ENCODE results near the gene NSUN2.

- TF ChIP-seq, protein P1, sequence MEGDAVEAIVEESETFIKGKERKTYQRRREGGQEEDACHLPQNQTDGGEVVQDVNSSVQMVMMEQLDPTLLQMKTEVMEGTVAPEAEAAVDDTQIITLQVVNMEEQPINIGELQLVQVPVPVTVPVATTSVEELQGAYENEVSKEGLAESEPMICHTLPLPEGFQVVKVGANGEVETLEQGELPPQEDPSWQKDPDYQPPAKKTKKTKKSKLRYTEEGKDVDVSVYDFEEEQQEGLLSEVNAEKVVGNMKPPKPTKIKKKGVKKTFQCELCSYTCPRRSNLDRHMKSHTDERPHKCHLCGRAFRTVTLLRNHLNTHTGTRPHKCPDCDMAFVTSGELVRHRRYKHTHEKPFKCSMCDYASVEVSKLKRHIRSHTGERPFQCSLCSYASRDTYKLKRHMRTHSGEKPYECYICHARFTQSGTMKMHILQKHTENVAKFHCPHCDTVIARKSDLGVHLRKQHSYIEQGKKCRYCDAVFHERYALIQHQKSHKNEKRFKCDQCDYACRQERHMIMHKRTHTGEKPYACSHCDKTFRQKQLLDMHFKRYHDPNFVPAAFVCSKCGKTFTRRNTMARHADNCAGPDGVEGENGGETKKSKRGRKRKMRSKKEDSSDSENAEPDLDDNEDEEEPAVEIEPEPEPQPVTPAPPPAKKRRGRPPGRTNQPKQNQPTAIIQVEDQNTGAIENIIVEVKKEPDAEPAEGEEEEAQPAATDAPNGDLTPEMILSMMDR (IDR thresholded peaks at IDR 0.05; ENCODE audit: poor library complexity, severe bottlenecking), result no peak
- no peak for TF ChIP-seq SMC3 (conservative IDR thresholded peaks at IDR 0.05; ENCODE audit: poor library complexity)
- no peak for TF ChIP-seq POLR2AphosphoS5 (IDR thresholded peaks at IDR 0.05)
- no peak for TF ChIP-seq RAD21 (conservative IDR thresholded peaks at IDR 0.05)
- TF ChIP-seq REST (IDR thresholded peaks at IDR 0.05; ENCODE audit: borderline replicate concordance), result no peak
- TF ChIP-seq EZH2 (IDR thresholded peaks at IDR 0.05; ENCODE audit: borderline replicate concordance, insufficient read depth, low read length, poor library complexity, severe bottlenecking), result no peak
- TF ChIP-seq EP300 (conservative IDR thresholded peaks at IDR 0.05; ENCODE audit: poor library complexity, severe bottlenecking), result no peak
- TF ChIP-seq TAF1 (IDR thresholded peaks at IDR 0.05; ENCODE audit: low read depth), result no peak
- TF ChIP-seq MXI1 (conservative IDR thresholded peaks at IDR 0.05; ENCODE audit: poor library complexity, severe bottlenecking), result no peak
Observed at GRCh38 chr5:6637022-6637421, 4.2 kb upstream of the NSUN2 start.

All from neural cell (in vitro differentiated cells).